ENCODE results near the gene MRPL16. TPM values are rescaled to one million over a fixed set of nuclear protein-coding genes. Genes with fewer than 3 reads are reported as not detected.
A peak's percentile ranks its signal among the peaks of the same experiment; 100 is the strongest.

MRPL16 gene
- total and polyA plus RNA-seq, 8 donors = 8.8 to 65.4 (median 41.1) TPM

DNA sequence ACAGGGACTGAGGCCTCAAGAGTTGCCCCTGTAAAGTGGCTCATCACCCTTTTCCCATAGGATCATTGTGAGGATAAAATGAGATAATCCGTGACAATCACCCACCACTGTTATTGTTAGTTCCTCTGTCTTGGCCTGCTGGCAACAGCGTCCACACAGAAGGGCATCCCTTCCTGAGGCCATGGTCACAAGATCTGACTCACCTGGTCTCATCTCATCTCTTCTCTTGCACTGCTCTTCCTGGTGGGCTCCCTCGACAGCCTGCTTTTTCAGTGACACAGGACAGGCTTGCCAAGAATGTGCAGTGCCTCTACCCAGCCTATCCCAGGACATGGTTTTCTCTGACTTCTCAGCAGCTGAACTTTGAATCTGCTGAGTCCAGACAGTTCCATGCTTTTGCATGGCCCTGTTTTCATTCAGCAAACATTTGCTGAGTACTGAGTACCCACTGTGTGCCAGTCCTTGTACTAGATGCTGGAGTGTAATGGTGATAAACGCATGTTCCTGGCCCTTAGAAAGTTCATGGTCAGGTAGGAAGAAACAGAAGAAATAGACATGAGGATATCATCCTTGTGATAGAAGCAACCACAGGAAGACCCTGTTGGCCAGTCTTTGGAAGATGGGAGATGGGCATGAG lies 52.1 kb downstream of the MRPL16 start:
- Histone ChIP-seq H3K4me1 (peaks cover 21 to 76% (median 56%) of the 10 kb centered on the region in 4 donors), H3K27ac (no peak overlapping the region), H3K36me3 (peaks cover 0 to 14% (median 9%) of the 10 kb centered on the region in 4 donors), H3K9me3 (no peaks in the 10 kb centered on the region), H3K4me3 (no peak overlapping the region), H3K27me3 (no peaks in the 10 kb centered on the region)
- no peak for DNase-seq
- TF ChIP-seq POLR2A (IDR thresholded peaks at IDR 0.05) (no peak), POLR2AphosphoS5 (IDR thresholded peaks at IDR 0.05) (no peak), EP300 (IDR thresholded peaks at IDR 0.05) (no peak)
- TF ChIP-seq, protein P1, sequence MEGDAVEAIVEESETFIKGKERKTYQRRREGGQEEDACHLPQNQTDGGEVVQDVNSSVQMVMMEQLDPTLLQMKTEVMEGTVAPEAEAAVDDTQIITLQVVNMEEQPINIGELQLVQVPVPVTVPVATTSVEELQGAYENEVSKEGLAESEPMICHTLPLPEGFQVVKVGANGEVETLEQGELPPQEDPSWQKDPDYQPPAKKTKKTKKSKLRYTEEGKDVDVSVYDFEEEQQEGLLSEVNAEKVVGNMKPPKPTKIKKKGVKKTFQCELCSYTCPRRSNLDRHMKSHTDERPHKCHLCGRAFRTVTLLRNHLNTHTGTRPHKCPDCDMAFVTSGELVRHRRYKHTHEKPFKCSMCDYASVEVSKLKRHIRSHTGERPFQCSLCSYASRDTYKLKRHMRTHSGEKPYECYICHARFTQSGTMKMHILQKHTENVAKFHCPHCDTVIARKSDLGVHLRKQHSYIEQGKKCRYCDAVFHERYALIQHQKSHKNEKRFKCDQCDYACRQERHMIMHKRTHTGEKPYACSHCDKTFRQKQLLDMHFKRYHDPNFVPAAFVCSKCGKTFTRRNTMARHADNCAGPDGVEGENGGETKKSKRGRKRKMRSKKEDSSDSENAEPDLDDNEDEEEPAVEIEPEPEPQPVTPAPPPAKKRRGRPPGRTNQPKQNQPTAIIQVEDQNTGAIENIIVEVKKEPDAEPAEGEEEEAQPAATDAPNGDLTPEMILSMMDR (IDR thresholded peaks at IDR 0.05) = no peak
- intact Hi-C loops (cut with DNase I; ENCODE audit: low total_unique reads) = loop anchor here (5.0 kb wide), 1 partner anchor 44 kb away; no protein-coding TSS in a partner anchor
- 74 to 84% (median 78%) methylated on average over 4 of the region's 4 CpGs for WGBS, 5 donors

- H3K27ac ChIP-seq = peak overlapping the region; percentile 19 to 97 (median 95)
- TF ChIP-seq POLR2AphosphoS5 (IDR thresholded peaks at IDR 0.05) = peak in 2 of 3 donors; percentile 20 to 33
- no peak for TF ChIP-seq EP300 (IDR thresholded peaks at IDR 0.05)
- peaks cover 0 to 5% (median 2%) of the 10 kb centered on the region in 4 donors for H3K36me3 ChIP-seq
- no peaks in the 10 kb centered on the region for H3K27me3 ChIP-seq
- H3K4me3 ChIP-seq = peak overlapping the region; percentile 73 to 89 (median 83)
- DNase-seq = peak; percentile 60 to 66
- WGBS, 5 donors = 16 to 36% (median 30%) methylated on average over 4 of the region's 4 CpGs
- intact Hi-C loops (cut with DNase I; ENCODE audit: low total_unique reads) = loop anchor here (5.0 kb wide), 1 partner anchor 45 kb away; no protein-coding TSS in a partner anchor
- H3K9me3 ChIP-seq = no peaks in the 10 kb centered on the region
- H3K4me1 ChIP-seq = peaks cover 17 to 74% (median 56%) of the 10 kb centered on the region in 4 donors
Measured at GRCh38 chr11:59756845-59757244, 53.7 kb downstream of the MRPL16 start.

DNA sequence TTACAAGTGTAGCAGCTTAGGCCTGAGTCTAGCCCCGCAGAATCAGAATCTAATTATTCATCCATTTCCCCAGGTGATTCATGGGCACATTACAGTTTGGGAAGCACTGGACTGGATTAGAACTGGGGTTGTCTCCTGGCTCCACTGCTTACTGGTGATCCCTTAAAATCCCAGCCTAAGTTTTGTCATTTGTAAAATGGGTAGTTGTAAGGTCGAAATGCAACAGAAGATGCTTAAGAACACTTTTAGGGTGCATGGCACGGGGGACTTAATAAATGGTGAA lies 54.1 kb downstream of the MRPL16 start:
- TF ChIP-seq EP300 (IDR thresholded peaks at IDR 0.05) = no peak
- no peak for TF ChIP-seq POLR2AphosphoS5 (IDR thresholded peaks at IDR 0.05)
- TF ChIP-seq, protein P1 (IDR thresholded peaks at IDR 0.05) = no peak
- no peak for TF ChIP-seq POLR2A (IDR thresholded peaks at IDR 0.05)
- Histone ChIP-seq H3K27ac (peak overlapping the region; percentile 19 to 97 (median 95)), H3K4me1 (peaks cover 17 to 72% (median 55%) of the 10 kb centered on the region in 4 donors), H3K36me3 (peaks cover 0 to 5% (median 2%) of the 10 kb centered on the region in 4 donors), H3K9me3 (no peaks in the 10 kb centered on the region), H3K4me3 (peak overlapping the region; percentile 73 to 89 (median 83)), H3K27me3 (no peaks in the 10 kb centered on the region)
- no peak for DNase-seq
- WGBS, 5 donors = 18 to 34% (median 26%) methylated on average over 3 of the region's 3 CpGs
- intact Hi-C loops (cut with DNase I; ENCODE audit: low total_unique reads) = loop anchor here (5.0 kb wide), 1 partner anchor 46 kb away; no protein-coding TSS in a partner anchor

Other genes with a start within 250 kb of the MRPL16 start
- 10 to 100 TPM; 27.2 to 67.9 (median 33.3) TPM for gene OSBP, start 195.0 kb downstream of the MRPL16 start, total RNA-seq
- gene OSBP, start 195.0 kb downstream of the MRPL16 start, polyA plus RNA-seq = 10 to 100 TPM; 10.8 to 15.1 (median 14.2) TPM
- 10 to 100 TPM in 3 of 5 donors, 1 to 10 TPM in 2; 7.5 to 16.7 (median 10.7) TPM for gene PATL1, start 141.7 kb downstream of the MRPL16 start, total RNA-seq
- 10 to 100 TPM in 1 of 3 donors, 1 to 10 TPM in 2; 8.0 to 15.9 (median 9.5) TPM for gene PATL1, start 141.7 kb downstream of the MRPL16 start, polyA plus RNA-seq
- gene OR10V1, start 96.9 kb downstream of the MRPL16 start, total RNA-seq = not detected
- gene OR10V1, start 96.9 kb downstream of the MRPL16 start, polyA plus RNA-seq = not detected
- gene STX3, start 55.4 kb downstream of the MRPL16 start, total RNA-seq = 100 to 1,000 TPM in 1 of 5 donors, 10 to 100 TPM in 4; 56.2 to 267 (median 67.2) TPM
- gene STX3, start 55.4 kb downstream of the MRPL16 start, polyA plus RNA-seq = 10 to 100 TPM; 14.5 to 44.8 (median 21.7) TPM
- gene CBLIF, start 34.7 kb upstream of the MRPL16 start, total RNA-seq = 1,000 to 10,000 TPM in 2 of 5 donors, 100 to 1,000 TPM in 2, 1 to 10 TPM in 1; 2.9 to 2,010 (median 456) TPM
- gene CBLIF, start 34.7 kb upstream of the MRPL16 start, polyA plus RNA-seq = 100 to 1,000 TPM; 546 to 772 (median 712) TPM
- 10 to 100 TPM in 2 of 5 donors, 1 to 10 TPM in 1, under 1 TPM in 1, not detected in 1; 0.58 to 77.1 (median 36.2) TPM for gene TCN1, start 55.7 kb upstream of the MRPL16 start, total RNA-seq
- 10 to 100 TPM; 14.2 to 48.7 (median 40.8) TPM for gene TCN1, start 55.7 kb upstream of the MRPL16 start, polyA plus RNA-seq
- gene OOSP3, start 68.0 kb upstream of the MRPL16 start, total RNA-seq = not detected
- gene OOSP3, start 68.0 kb upstream of the MRPL16 start, polyA plus RNA-seq = not detected
- gene OOSP1, start 127.7 kb upstream of the MRPL16 start, total RNA-seq = not detected
- gene OOSP1, start 127.7 kb upstream of the MRPL16 start, polyA plus RNA-seq = not detected
- gene OOSP4A, start 153.3 kb upstream of the MRPL16 start, total RNA-seq = not detected
- not detected for gene OOSP4A, start 153.3 kb upstream of the MRPL16 start, polyA plus RNA-seq
- gene OOSP4B, start 206.4 kb upstream of the MRPL16 start, total RNA-seq = not detected
- gene OOSP4B, start 206.4 kb upstream of the MRPL16 start, polyA plus RNA-seq = not detected
- gene OOSP2, start 229.6 kb upstream of the MRPL16 start, total RNA-seq = not detected
- not detected for gene OOSP2, start 229.6 kb upstream of the MRPL16 start, polyA plus RNA-seq
- 1 to 10 TPM in 1 of 5 donors, not detected in 4; 2.4 TPM for gene MS4A3, start 245.9 kb upstream of the MRPL16 start, total RNA-seq
- under 1 TPM in 2 of 3 donors, not detected in 1; 0.08 to 0.61 TPM for gene MS4A3, start 245.9 kb upstream of the MRPL16 start, polyA plus RNA-seq